ENCODE measurements around the gene ORMDL2.

DNA sequence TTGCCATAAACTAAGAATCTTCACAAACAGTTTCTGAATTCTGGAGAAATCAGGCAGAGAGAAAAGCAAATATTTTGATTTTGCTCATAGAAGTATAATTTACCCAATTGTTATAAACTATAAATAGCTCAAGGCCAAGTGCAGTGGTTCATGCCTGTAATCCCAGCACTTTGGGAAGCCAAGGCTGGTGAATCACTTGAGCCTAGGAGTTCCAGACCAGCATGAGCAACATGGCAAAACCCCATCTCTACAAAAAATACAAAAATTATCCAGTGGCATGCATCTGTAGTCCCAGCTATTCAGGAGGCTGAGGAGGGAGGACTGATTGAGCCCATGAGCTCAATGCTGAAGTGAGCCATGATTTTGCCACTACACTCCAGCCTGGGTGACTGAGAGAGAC, 44.4 kb downstream of the ORMDL2 start:
- TF ChIP-seq, protein P1, sequence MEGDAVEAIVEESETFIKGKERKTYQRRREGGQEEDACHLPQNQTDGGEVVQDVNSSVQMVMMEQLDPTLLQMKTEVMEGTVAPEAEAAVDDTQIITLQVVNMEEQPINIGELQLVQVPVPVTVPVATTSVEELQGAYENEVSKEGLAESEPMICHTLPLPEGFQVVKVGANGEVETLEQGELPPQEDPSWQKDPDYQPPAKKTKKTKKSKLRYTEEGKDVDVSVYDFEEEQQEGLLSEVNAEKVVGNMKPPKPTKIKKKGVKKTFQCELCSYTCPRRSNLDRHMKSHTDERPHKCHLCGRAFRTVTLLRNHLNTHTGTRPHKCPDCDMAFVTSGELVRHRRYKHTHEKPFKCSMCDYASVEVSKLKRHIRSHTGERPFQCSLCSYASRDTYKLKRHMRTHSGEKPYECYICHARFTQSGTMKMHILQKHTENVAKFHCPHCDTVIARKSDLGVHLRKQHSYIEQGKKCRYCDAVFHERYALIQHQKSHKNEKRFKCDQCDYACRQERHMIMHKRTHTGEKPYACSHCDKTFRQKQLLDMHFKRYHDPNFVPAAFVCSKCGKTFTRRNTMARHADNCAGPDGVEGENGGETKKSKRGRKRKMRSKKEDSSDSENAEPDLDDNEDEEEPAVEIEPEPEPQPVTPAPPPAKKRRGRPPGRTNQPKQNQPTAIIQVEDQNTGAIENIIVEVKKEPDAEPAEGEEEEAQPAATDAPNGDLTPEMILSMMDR (IDR thresholded peaks at IDR 0.05) = no peak
- no peak for TF ChIP-seq POLR2A (IDR thresholded peaks at IDR 0.05)

Measured in thyroid gland (tissue), 4 donors.